ENCODE results near the gene LIN7C.

GRCh38 chr11:27532652-27533325, 26.2 kb upstream of the LIN7C start:
- TF ChIP-seq CTCF (IDR thresholded peaks at IDR 0.05) = no peak
- TF ChIP-seq EP300 (IDR thresholded peaks at IDR 0.05) = no peak
- no peak for TF ChIP-seq POLR2A (IDR thresholded peaks at IDR 0.05)
